Mesenchymal stem cell (in vitro differentiated cells and primary cell): ENCODE data around the gene KCNG1.

Experiments used
- DNase-seq: peaks from one replicate; pipeline ENCODE4 v3.0.0-alpha.2; 2013
- H2AFZ ChIP-seq: one replicate; pipeline ENCODE4 v1.6.1; 2013; ENCODE audit warnings: low read depth, mild to moderate bottlenecking, control low read depth, inconsistent platforms, low read length, moderate library complexity
- H2AK5ac ChIP-seq: 2 replicates; pipeline ENCODE4 v1.6.1; 2013; ENCODE audit warnings: low read length, moderate library complexity, mild to moderate bottlenecking, inconsistent platforms; ENCODE audit not compliant: severe bottlenecking
- H2BK120ac ChIP-seq: one replicate; pipeline ENCODE4 v1.6.1; 2013; ENCODE audit warnings: low read depth, mild to moderate bottlenecking, inconsistent platforms, low read length, moderate library complexity
- H2BK12ac ChIP-seq, 2 experiments: one replicate each; pipeline ENCODE4 v1.6.1; 2013; ENCODE audit warnings: inconsistent platforms in 2 of 2, low read length in 2 of 2, mild to moderate bottlenecking in 2 of 2, moderate library complexity in 2 of 2, control low read depth in 1 of 2
- H2BK15ac ChIP-seq: one replicate; pipeline ENCODE4 v1.6.1; 2013; ENCODE audit warnings: mild to moderate bottlenecking, low read depth, inconsistent platforms; ENCODE audit not compliant: poor library complexity, severe bottlenecking
- H2BK5ac ChIP-seq: 2 replicates; pipeline ENCODE4 v1.6.1; 2013; ENCODE audit warnings: low read depth, mild to moderate bottlenecking, low read length, control low read depth, inconsistent platforms; ENCODE audit not compliant: poor library complexity, severe bottlenecking
- H3K14ac ChIP-seq, 2 experiments: one replicate each; pipeline ENCODE4 v1.6.1; 2013; ENCODE audit warnings: inconsistent platforms in 2 of 2, low read length in 2 of 2, control low read depth in 1 of 2, mild to moderate bottlenecking in 1 of 2, moderate library complexity in 1 of 2
- H3K18ac ChIP-seq, 2 experiments: one replicate each; pipeline ENCODE4 v1.6.1; 2013; ENCODE audit warnings: inconsistent platforms in 2 of 2, low read length in 2 of 2, control low read depth in 1 of 2, low read depth in 1 of 2, mild to moderate bottlenecking in 1 of 2
- H3K23ac ChIP-seq, 2 experiments: one replicate each; pipeline ENCODE4 v1.6.1; 2013; ENCODE audit warnings: inconsistent platforms in 2 of 2, low read length in 2 of 2, mild to moderate bottlenecking in 2 of 2, moderate library complexity in 2 of 2, control low read depth in 1 of 2
- H3K27ac ChIP-seq: 2 replicates; pipeline ENCODE4 v1.5.1; 2013; ENCODE audit warnings: mild to moderate bottlenecking, moderate library complexity, low read length, control low read depth, inconsistent platforms; ENCODE audit not compliant: poor library complexity, severe bottlenecking
- H3K27me3 ChIP-seq, 2 experiments: 2 replicates each; pipeline versions ENCODE4 v1.6.1 to v1.7.0; 2013; ENCODE audit warnings: low read length in 2 of 2, mild to moderate bottlenecking in 2 of 2, moderate library complexity in 2 of 2, control low read depth in 1 of 2, inconsistent platforms in 1 of 2; ENCODE audit not compliant: control insufficient read depth in 1 of 2, insufficient read depth in 1 of 2
- H3K36me3 ChIP-seq, 2 experiments: 2 replicates each; pipeline versions ENCODE4 v1.6.1 to v1.7.0; 2013; ENCODE audit warnings: low read length in 2 of 2, control low read depth in 1 of 2, inconsistent platforms in 1 of 2, low read depth in 1 of 2, mild to moderate bottlenecking in 1 of 2; ENCODE audit not compliant: insufficient read depth in 2 of 2, control insufficient read depth in 1 of 2
- H3K4ac ChIP-seq, 2 experiments: one replicate each; pipeline ENCODE4 v1.6.1; 2013; ENCODE audit warnings: inconsistent platforms in 2 of 2, low read length in 2 of 2, mild to moderate bottlenecking in 2 of 2, moderate library complexity in 2 of 2, control low read depth in 1 of 2, low read depth in 1 of 2
- H3K4me1 ChIP-seq: 2 replicates; pipeline ENCODE4 v1.6.1; 2013; ENCODE audit warnings: low read depth, low read length, control low read depth; ENCODE audit not compliant: control insufficient read depth, insufficient read depth
- H3K4me2 ChIP-seq: 2 replicates; pipeline ENCODE4 v1.6.1; 2013; ENCODE audit warnings: low read length, mild to moderate bottlenecking, inconsistent platforms; ENCODE audit not compliant: poor library complexity, severe bottlenecking
- H3K4me3 ChIP-seq, 2 experiments: 2 replicates each; pipeline versions ENCODE4 v1.5.1 to v1.7.0; 2013; ENCODE audit warnings: low read length in 2 of 2, mild to moderate bottlenecking in 2 of 2, control low read depth in 1 of 2, low read depth in 1 of 2; ENCODE audit not compliant: insufficient read depth in 1 of 2
- H3K79me1 ChIP-seq: replicated peaks from 2 replicates; pipeline ENCODE4 v1.6.1; 2013; ENCODE audit warnings: mild to moderate bottlenecking, control low read depth, low read length, inconsistent platforms; ENCODE audit not compliant: poor library complexity, severe bottlenecking
- H3K9ac ChIP-seq: 2 replicates; pipeline ENCODE4 v1.7.0; 2013; ENCODE audit warnings: mild to moderate bottlenecking, low read length, moderate library complexity
- H3K9me3 ChIP-seq: 2 replicates; pipeline ENCODE4 v1.7.0; 2013; ENCODE audit warnings: mild to moderate bottlenecking, low read length; ENCODE audit not compliant: control insufficient read depth
- H4K8ac ChIP-seq: one replicate; pipeline ENCODE4 v1.6.1; 2013; ENCODE audit warnings: inconsistent platforms, mild to moderate bottlenecking, low read length, moderate library complexity
- H4K91ac ChIP-seq: one replicate; pipeline ENCODE4 v1.6.1; 2013; ENCODE audit warnings: mild to moderate bottlenecking, low read length, inconsistent platforms
- WGBS: methylation state at CpG from one replicate; pipeline ENCODE4 v1.1.7; 2013; ENCODE audit warnings: mixed read lengths; 5-methylcytosine and 5-hydroxymethylcytosine counted together

The KCNG1 gene

DNA sequence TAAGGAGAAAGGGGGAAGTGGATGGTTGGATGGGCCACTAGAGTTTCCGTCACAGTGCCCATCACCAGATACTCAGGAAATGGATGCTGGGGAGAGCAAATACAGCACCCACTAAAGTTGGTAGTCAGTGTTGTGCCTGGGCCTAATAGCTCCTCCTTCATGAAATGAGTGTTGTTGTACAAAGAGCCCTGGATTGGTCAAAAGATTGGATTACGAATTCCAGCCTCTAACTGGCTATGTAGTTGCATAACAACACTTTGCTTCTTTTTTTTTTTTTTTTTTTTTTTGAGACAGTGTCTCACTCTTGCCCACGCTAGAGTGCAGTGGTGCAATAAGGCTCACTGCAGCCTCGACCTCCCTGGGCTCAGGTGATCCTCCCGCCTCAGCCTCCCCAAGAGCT, 27.4 kb downstream of the KCNG1 start:
- Histone ChIP-seq H3K14ac (no peak overlapping the region), H3K36me3 (no peaks in the 10 kb centered on the region), H2BK15ac (no peak overlapping the region), H3K4me3 (no peak overlapping the region), H3K27me3 (peaks cover 22 to 39% of the 10 kb centered on the region in 2 experiments), H3K4me2 (no peak overlapping the region), H3K18ac (no peak overlapping the region), H2AFZ (no peak overlapping the region), H3K4ac (no peak overlapping the region), H3K9me3 (no peaks in the 10 kb centered on the region), H2BK5ac (no peak overlapping the region), H3K9ac (no peak overlapping the region), H2BK120ac (no peak overlapping the region), H3K27ac (no peak overlapping the region), H4K8ac (no peak overlapping the region), H3K4me1 (peaks cover 6% of the 10 kb centered on the region), H4K91ac (no peak overlapping the region), H3K23ac (no peak overlapping the region), H3K79me1 (no peaks in the 10 kb centered on the region), H2AK5ac (no peak overlapping the region), H2BK12ac (no peak overlapping the region)
- WGBS: 94% methylated on average over 2 of the region's 5 CpGs
- DNase-seq: peak; percentile 44

DNA sequence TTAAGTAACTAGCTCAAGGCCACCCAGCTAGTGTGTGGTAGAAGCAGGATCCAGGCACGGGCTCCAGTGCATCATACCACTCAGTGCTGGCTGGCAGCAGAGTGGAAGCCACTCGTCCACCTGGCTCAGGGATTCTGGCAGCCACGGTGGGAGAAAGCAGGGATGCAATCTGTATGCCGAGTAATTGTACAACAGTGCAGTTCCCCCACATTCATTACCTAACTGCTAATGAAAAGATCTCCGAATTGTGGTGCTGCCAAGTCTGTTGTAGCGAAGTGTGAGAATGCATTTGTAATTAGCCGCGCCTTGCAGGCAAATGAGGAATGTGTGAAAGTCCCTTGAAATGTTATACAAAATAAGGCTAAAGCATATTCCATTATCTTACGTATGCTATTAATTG, 29.0 kb downstream of the KCNG1 start:
- Histone ChIP-seq H3K9ac (no peak overlapping the region), H4K91ac (no peak overlapping the region), H3K4me3 (no peak overlapping the region), H2AFZ (no peak overlapping the region), H3K4me1 (peaks cover 9% of the 10 kb centered on the region), H2BK12ac (no peak overlapping the region), H3K18ac (no peak overlapping the region), H2BK15ac (no peak overlapping the region), H3K14ac (no peak overlapping the region), H4K8ac (peak overlapping the region; percentile 67), H3K4ac (no peak overlapping the region), H2AK5ac (no peak overlapping the region), H3K27ac (no peak overlapping the region), H3K36me3 (no peaks in the 10 kb centered on the region), H3K4me2 (no peak overlapping the region), H3K23ac (no peak overlapping the region), H3K27me3 (peaks cover 15 to 27% of the 10 kb centered on the region in 2 experiments), H2BK5ac (no peak overlapping the region), H3K9me3 (no peaks in the 10 kb centered on the region), H2BK120ac (no peak overlapping the region), H3K79me1 (no peaks in the 10 kb centered on the region)
- DNase-seq: no peak
- 75% methylated on average over 2 of the region's 9 CpGs for WGBS

DNA sequence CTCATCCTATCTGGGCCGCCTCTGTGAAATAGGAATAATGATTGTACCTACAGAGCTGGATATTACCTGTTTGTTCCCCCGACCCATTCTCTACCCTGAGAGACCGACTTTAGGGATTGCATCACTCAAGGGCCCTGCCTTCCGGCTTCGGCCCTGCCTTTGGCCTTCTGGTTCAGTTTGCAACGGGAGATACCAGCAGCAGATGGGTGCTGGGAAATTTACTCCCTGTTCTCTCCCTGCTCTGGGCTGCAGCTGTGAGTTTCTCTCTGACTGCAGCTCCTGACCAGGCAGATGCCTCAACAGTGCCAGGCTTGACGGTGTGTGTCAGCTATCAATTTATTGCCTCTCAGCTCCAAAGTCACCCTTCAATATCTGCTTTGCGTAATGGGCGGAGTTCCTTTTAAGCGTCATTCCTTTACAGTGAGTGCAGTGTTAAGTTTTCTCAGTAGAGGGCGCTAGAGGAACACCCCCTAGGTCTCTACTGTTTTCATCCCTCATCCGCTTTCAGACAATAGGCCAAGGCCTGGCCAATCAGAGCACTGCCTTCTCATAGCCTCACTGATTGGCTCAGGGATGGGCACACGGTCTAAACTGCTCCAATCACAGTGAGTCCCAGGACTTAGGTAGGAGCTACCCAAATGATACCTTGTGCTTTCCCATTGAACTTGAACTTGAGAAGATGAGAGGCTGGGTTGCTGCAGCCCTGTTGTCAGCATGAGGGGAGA, 30.0 kb downstream of the KCNG1 start:
- no peak overlapping the region for H3K9ac ChIP-seq
- H3K4me1 ChIP-seq: peaks cover 9% of the 10 kb centered on the region
- peaks cover 12 to 18% of the 10 kb centered on the region in 2 experiments for H3K27me3 ChIP-seq
- no peak overlapping the region for H3K23ac ChIP-seq
- no peak overlapping the region for H3K4me3 ChIP-seq
- no peak overlapping the region for H3K4ac ChIP-seq
- no peak overlapping the region for H2BK12ac ChIP-seq
- H3K9me3 ChIP-seq: no peaks in the 10 kb centered on the region
- H3K36me3 ChIP-seq: no peaks in the 10 kb centered on the region
- no peak overlapping the region for H2AFZ ChIP-seq
- no peaks in the 10 kb centered on the region for H3K79me1 ChIP-seq
- peak; percentile 81 for DNase-seq
- H4K8ac ChIP-seq: peak overlapping the region; percentile 33
- H3K27ac ChIP-seq: no peak overlapping the region
- no peak overlapping the region for H3K4me2 ChIP-seq
- H4K91ac ChIP-seq: no peak overlapping the region
- no peak overlapping the region for H2AK5ac ChIP-seq
- no peak overlapping the region for H2BK5ac ChIP-seq
- 46% methylated on average over 13 of the region's 13 CpGs for WGBS
- no peak overlapping the region for H3K14ac ChIP-seq
- H2BK120ac ChIP-seq: no peak overlapping the region
- H3K18ac ChIP-seq: no peak overlapping the region
- no peak overlapping the region for H2BK15ac ChIP-seq

- no peak overlapping the region for H4K91ac ChIP-seq
- H3K4ac ChIP-seq: no peak overlapping the region
- no peak overlapping the region for H3K4me3 ChIP-seq
- no peak overlapping the region for H3K4me2 ChIP-seq
- 61% methylated on average over 4 of the region's 4 CpGs for WGBS
- H4K8ac ChIP-seq: no peak overlapping the region
- H3K79me1 ChIP-seq: no peaks in the 10 kb centered on the region
- no peak overlapping the region for H3K14ac ChIP-seq
- no peak for DNase-seq
- H3K27me3 ChIP-seq: peaks cover 6 to 14% of the 10 kb centered on the region in 2 experiments
- no peak overlapping the region for H2AK5ac ChIP-seq
- no peaks in the 10 kb centered on the region for H3K36me3 ChIP-seq
- no peak overlapping the region for H2BK5ac ChIP-seq
- H2AFZ ChIP-seq: no peak overlapping the region
- no peaks in the 10 kb centered on the region for H3K9me3 ChIP-seq
- no peak overlapping the region for H3K18ac ChIP-seq
- H3K4me1 ChIP-seq: peaks cover 9% of the 10 kb centered on the region
- H3K23ac ChIP-seq: no peak overlapping the region
- H2BK15ac ChIP-seq: no peak overlapping the region
- H3K9ac ChIP-seq: no peak overlapping the region
- H3K27ac ChIP-seq: no peak overlapping the region
- H2BK12ac ChIP-seq: no peak overlapping the region
- no peak overlapping the region for H2BK120ac ChIP-seq
These were observed 30.6 kb downstream of the KCNG1 start for GRCh38 chr20:50992336-50992732.
